Right lung (tissue), 5 donors: ENCODE measurements around the gene C1orf50. TPM values are rescaled to one million over a fixed set of nuclear protein-coding genes. Genes with fewer than 3 reads are reported as not detected.
"Not testable (repeated sequence)": the region's sequence is repeated elsewhere in the genome, so short reads cannot be mapped to it uniquely, and the experiment has no call there.

ENCODE experiments used
- DNase-seq, 2 donors: peaks; one replicate each; pipeline ENCODE4 v3.0.0-alpha.2; 2013
- polyA plus RNA-seq, 5 donors: library from polyadenylated mRNA; unstranded; fragments of 120-200 nt; gene quantifications; one replicate each; pipeline versions ENCODE4 v1.2.1 to v1.2.3, GENCODE V29; 2013; ENCODE audit warnings: inconsistent platforms in 1 of 5, low replicate concordance in 1 of 5; ENCODE audit not compliant: insufficient read length in 5 of 5, insufficient read depth in 1 of 5

C1orf50 gene
- polyA plus RNA-seq, 5 donors: 9.6 to 14.1 (median 13.2) TPM

DNA sequence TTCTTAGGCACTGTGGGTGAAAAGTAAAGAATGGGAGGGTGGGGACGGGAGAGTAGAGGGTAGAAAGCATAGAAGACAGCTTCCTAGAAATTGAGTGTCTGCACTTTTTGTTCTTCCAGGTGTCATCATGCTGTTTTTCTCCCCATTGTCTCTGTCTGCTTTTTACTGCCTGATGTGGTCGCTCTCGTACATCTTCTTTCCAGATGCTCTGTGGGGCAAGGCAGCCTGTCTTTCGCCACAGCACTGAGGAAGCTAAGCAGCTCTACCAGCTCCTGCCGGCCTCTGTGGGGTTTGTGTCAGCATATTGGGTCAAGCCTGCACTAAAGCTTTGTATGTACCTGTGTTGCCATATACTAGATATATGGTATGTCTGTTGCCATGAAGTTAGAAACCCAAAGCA is 30.9 kb downstream of the C1orf50 start:
- no peak for DNase-seq

DNA sequence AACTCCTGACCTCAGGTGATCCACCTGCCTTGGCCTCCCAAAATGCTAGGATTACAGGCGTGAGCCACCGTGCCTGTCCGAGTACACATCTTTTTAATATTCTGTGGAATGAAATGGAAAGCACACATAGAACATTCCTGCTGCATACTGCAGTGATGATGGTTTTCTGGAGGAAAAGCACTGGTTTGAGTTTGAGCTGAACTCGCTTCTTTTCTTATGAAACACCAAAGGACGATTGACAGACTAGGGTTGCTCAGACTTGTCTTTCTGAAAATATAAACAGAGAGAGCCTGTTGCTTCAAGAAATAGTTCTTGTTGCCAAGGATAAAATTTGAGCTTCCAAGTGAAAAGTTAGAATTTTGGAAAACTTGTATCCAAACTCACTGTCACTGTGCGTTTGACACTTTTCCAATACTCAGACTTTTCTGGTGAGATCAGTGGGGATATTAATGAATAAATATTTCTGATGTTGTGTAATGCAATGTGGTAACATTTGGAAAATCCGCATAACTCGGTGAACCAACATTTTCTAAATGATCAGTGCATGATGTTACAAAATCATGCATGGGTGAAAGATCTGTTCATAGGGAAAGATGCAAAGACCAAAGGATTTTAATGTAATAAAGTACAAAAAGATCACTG is 34.9 kb downstream of the C1orf50 start:
- no peak for DNase-seq

DNA sequence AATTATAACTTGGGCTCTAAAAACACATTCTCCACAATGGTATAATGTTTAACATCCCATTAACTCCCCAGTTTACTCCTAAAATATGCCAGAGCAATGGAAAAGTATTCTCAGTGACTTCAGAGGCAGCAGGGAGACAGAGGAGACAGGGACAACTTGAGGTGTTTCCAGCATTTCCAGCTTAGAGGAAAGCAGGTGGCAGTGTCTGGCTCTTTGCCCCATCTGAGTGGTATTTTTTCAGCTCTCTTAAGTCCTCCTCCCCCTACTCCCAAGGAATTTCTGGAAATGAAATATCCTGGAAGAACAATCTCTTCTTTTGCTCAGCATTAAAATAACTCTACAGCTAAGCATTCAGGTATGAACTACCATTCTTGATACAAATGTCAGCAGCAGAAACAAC is 39.1 kb downstream of the C1orf50 start:
- DNase-seq: no peak

DNA sequence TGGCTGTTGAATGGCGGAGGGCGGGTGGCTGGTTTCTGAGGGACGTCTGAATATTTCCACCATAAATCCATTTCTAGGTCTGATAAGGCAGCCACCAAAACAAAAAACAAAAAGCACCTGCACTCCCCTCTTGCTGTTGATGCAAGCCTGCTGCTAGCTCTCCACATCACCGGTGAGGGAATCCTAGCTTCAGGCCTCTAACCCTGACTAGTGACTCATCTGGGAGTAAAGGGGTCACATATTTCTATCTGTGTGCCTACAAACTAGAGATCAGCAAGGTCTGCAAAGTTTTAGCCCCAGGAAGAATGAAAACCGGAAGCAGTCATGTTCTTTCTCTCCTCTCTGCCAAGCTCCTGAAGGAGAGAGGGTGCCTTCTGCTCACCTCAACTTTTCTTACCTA is 39.5 kb downstream of the C1orf50 start:
- DNase-seq: no peak

DNA sequence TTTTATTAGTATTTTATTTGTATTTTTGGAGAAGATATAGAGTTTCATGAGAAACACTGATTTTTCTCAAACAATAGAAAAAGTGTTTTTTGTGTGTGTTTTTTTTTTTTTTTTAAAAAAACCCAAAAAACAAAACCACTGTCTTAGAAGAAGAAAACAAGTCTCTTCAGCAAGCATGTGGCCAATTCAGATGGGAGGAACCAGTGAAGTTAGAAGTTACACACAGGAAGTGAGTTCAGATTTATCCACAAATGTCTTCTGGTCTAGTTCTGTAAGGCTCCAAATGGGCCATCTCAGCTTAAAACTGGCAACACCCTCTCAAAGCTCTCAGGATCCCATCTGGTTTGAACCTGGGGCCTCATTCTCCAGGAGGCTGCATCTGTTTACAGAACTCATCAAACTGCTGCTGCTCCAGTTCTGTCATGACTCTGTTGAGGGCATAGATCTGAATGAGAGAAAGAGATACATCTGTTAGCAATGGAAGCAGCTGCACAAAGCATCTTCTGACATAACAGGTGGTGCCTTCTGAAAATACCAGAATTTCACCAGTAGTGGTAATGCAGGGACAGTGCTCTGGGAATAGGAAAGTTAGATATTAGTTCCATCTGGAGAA is 40.1 kb downstream of the C1orf50 start:
- DNase-seq: no peak

DNA sequence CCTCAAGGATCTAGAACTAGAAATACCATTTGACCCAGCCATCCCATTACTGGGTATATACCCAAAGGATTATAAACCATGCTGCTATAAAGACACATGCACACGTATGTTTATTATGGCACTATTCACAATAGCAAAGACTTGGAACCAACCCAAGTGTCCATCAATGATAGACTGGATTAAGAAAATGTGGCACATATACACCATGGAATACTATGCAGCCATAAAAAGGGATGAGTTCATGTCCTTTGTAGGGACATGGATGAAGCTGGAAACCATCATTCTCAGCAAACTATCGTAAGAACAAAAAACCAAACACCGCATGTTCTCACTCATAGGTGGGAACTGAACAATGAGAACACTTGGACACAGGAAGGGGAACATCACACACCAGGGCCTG is 47.8 kb downstream of the C1orf50 start:
- DNase-seq: not testable (repeated sequence)

DNA sequence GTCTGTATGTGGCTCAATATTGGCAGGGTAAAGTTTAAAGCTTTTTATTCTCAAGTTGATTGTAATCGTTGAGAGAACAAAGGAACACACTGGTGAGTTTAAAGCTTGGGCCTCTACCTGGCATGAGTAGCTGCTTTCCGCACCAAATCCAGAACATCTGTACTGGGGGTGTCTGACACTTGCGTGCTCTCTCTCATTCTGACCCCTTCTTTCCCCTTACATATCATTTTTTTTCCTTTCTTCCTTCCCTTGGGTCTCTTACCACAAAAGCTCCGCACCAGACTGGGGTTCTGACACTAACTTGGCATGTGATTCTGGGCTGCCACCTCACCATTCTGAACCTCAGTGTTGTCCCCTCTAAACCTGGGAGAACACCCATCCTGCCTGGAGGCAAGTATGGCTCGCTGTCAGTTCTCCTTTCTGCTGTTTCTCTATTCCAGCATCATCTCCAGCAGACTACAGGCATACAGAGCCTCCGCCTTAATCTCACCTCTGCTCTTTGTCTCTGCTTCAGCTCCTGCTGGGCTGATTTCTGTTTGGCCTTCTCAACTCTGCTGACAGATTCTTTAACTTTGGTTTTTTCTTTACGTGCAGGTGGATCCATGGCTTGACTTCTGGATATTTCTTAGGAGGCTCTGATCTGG is 49.0 kb downstream of the C1orf50 start:
- DNase-seq: peak; percentile 22 to 23

DNA sequence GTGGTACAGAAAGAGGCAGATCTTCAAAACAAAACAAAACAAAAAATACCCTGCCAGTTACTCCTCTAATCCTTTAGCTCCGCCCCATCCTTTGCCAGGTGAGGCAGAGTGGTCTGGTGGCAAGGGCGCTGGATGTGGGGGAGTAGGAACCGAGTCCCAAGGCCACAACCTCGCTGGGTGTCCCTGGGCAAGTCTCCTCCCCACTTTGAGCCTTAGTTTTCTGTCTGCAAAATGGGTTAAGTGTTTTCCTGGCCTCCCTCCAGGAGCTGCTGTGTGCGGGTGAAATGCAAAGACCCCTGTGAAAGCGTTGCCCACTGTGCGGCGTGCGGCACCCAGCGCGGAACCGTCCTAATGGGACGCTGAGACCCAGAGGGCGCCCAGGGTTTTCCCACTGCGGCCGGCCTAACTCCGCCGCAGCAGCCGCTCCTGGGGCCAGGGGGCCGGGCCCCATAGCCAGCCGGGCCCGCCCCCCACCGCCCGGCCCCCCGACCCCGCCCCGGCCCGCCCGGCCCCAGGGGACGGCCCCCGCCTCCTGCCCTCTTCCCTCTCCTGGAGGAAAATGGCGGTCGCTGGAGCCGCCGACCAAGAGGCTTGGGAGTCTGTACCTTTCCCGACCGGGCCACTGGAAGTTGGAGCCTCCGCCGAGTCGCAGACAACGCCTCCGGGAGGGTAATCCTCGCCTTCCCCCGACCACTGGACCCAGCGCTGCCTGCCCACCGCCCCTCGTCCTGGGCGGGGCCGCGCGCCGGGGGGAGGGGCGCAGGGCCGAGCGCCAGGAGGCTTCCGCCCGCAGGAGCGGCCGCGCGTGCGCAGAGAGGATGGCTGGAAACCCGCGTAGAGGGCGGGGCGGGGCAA is 49.8 kb downstream of the C1orf50 start, which contains the start of the genes ERMAP and SVBP:
Gene ERMAP (plus strand): TSS at position 538 of the 855 bp plus-strand sequence. CDS start 13,327 bp downstream, outside the sequence.
Gene SVBP (minus strand): TSS at position 813 of the 855 bp plus-strand sequence. CDS start 853 bp downstream, outside the sequence.
- DNase-seq: peak; percentile 93 to 94

DNA sequence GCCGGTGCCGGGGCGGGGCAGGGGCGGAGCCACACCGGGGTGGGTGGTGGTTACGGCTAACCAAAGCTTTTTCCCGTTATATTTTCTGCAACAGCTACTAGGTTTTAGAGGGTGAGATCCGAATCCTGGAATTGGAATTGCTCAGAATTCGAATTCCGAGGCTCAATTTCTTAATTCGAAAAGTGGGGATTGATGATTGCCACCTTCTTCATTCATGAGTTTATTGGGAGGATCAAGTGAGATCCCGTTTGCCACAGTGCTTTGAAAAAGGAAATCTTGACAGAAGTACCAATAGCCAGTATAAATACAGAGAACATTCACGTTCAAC is 50.4 kb downstream of the C1orf50 start:
- DNase-seq: no peak

DNA sequence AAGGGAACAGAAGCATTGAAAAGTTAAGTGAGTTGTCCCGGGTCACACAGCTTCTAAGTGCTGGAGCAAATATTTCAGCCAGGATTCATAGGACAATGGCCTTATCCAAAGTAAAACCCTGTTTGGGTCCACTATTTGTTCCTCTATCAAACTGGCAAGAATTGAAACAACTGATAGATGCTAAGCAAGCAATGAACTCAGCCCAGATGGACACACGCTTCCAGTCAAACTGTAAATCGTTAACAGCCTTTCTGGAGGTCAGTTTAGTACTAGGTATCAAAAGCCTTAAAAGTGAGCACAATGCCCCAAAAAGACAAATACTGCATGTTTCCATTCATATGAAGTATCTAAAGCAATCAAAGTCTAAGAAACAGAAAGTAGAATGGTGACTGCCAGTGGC is 50.9 kb downstream of the C1orf50 start:
- no peak for DNase-seq

DNA sequence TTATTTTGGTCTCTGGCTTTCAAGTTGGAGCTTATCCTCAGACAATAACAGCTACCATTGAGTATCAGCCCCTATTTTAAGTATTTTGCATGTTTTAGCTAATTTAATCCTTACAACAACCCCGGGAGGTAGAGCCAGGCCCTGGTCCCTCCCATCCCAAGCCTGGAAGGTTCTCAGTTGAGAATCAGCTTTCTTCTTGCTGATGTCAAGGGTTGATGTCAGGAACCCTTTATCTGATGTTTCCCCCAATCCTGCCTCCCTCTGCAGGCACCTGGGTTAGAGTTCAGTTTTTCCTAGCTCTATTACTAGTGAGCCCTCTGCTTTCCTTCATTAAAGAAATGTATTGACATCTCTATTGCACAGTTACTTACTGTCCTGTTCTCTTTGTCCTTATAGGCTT is 53.8 kb downstream of the C1orf50 start:
- DNase-seq: no peak

DNA sequence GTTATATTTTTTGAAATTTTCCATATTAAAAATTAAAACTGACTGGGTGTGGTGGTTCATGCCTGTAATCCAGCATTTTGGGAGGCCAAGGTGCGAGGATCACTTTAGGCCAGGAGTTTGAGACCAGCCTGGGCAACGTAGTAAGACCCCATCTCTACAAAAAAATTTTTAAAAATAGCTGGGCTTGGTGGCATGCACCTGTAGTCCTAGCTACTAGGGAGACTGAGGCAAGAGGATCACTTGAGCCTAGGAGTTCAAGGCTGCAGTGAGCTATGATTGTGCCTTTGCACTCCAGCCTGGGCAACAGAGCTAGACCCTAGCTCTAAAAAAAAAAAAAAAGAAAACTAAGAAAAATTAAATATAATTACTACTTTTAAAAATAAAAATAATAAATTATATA is 54.6 kb downstream of the C1orf50 start:
- no peak for DNase-seq

DNA sequence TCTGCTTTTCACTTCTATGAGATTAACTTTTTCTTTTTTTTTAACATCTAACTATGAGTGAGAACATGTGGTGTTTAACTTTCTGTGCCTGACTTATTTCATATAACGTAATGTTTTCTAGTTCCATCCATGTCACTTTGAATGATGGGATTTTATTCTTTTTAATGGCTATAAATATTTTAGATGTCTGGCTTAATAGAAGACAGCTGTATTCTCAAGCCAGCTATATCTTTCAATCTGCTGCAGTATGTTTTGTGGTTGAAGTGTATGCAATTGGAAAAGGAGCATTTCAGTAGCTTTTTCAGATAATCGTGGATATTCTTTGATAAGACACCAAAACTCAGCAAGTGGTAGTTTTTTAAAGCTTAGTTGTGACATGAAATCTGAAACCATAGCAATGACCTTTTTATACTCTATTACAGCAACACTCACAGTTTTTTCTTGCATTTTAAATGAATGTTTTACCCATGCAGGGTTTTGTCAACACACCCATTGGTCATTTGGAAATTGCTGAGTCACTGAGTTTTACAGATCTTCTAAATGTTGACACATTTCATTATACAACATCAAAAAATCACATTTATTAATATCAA is 55.8 kb downstream of the C1orf50 start:
- no peak for DNase-seq

DNA sequence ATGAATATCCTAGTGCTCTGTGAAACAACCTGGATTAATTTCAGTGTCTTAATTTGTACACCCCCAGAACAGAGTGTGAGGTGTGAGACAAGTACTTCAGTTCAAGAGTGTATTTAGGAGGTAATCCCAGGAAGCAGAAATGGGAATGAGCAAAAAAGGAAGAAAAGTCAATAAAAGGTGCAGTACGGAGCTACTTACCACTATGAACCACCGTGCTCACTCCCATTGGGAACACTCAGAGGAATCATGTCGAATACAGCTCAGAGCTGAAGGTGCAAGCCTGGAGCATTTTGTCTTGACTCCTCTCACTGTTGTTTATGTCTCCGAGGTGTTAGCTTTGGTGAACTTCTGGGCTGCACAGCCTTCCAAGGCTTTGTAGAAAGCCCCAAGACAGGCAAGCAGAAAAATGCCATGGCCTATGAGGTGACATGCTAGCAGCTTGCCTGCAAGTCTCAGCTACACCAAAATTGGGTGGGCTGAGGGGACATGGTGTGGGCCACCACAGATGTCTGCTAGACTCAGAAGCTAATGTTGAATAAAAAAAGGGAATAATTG is 57.5 kb downstream of the C1orf50 start:
- DNase-seq: no peak

DNA sequence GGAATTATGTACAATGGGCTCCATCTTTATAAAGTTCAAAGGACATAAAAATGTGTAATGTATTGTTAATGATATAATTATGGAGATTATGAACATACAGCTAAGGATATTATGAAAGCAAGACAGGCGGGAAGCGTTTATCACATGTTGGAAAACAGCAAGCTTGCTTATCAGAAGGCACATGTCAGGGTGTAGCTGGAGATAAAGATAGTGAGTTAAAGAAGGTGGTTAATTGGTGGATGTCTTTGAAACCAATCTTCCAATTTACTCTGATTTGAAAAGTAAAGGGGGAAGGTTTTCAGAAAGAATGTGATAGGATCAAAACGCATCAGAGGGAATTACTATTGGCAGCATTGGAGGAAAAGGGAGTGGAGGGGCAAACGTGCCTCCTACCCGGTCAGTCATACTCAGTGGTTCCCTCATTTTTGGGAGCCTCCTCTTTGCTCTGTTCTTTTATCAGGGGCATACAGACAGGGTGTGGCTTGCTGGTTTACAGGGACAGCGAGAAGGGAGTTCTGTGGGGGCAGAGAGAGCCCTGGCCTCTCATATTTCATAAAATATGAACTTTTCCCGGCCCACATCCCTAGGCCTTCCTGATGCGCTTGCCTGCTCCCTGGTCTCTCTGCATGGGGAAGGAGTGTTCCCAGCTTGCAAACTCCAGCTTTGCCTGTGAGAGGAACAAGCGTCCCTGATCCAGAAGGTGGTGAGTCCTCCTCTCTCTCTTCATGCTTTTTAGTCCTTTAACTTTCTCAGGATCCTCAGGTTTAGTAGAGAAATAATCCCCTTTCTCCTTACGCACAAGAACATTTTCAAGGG is 58.2 kb downstream of the C1orf50 start:
- no peak for DNase-seq

Other genes with a start within 250 kb of the C1orf50 start
- gene PPIH, start 108.8 kb upstream of the C1orf50 start, polyA plus RNA-seq: 10 to 100 TPM; 49.9 to 70.1 (median 60.5) TPM
- gene YBX1, start 84.8 kb upstream of the C1orf50 start, polyA plus RNA-seq: 100 to 1,000 TPM; 477 to 663 (median 555) TPM
- gene CLDN19, start 27.0 kb upstream of the C1orf50 start, polyA plus RNA-seq: 10 to 100 TPM; 12.3 to 25.6 (median 21.1) TPM
- gene P3H1, start 221 bp upstream of the C1orf50 start, polyA plus RNA-seq: 100 to 1,000 TPM in 1 of 5 donors, 10 to 100 TPM in 4; 79.9 to 101 (median 85.6) TPM
- gene TMEM269, start 17.7 kb downstream of the C1orf50 start, polyA plus RNA-seq: 1 to 10 TPM in 3 of 5 donors, under 1 TPM in 2; 0.47 to 1.5 (median 1.3) TPM
- gene ERMAP, start 49.9 kb downstream of the C1orf50 start, polyA plus RNA-seq: 10 to 100 TPM; 24.0 to 30.8 (median 29.3) TPM
- 10 to 100 TPM; 66.7 to 76.4 (median 72.8) TPM for gene SVBP, start 50.1 kb downstream of the C1orf50 start, polyA plus RNA-seq
- 10 to 100 TPM; 16.0 to 21.0 (median 17.7) TPM for gene ZNF691, start 79.4 kb downstream of the C1orf50 start, polyA plus RNA-seq
- gene SLC2A1, start 191.6 kb downstream of the C1orf50 start, polyA plus RNA-seq: 100 to 1,000 TPM in 1 of 5 donors, 10 to 100 TPM in 4; 39.3 to 105 (median 64.2) TPM